ENCODE results near the gene TGFBR3. TPM values are rescaled to one million over a fixed set of nuclear protein-coding genes. Genes with fewer than 3 reads are reported as not detected.

TGFBR3 gene
- total RNA-seq, 2 experiments from 2014 or later, result 31.5 to 36.6 TPM

GRCh38 chr1:91746728-91747338 lies 139.1 kb downstream of the TGFBR3 start:
- DNase-seq, result no peak
- no peak overlapping the region for H3K27ac ChIP-seq (ENCODE audit: low read depth in 1 of 2, low read length in 2 of 2)
- POLR2A ChIA-PET, result no interaction called here
- peaks cover 15% of the 10 kb centered on the region for H3K36me3 Mint-ChIP-seq (ENCODE audit: low read depth)
- no peaks in the 10 kb centered on the region for H3K4me1 ChIP-seq (ENCODE audit: insufficient read depth, low read length)
- H3K4me3 ChIP-seq (ENCODE audit: low read length), result no peak overlapping the region
- no peaks in the 10 kb centered on the region for H3K27me3 Mint-ChIP-seq
- TF ChIP-seq CTCF (IDR thresholded peaks at IDR 0.05), result no peak
- no peak for ATAC-seq (ENCODE audit: poor library complexity)
- no peak overlapping the region for H3K4me3 Mint-ChIP-seq
- H3K36me3 ChIP-seq (ENCODE audit: insufficient read depth, low read length), result peaks cover 14% of the 10 kb centered on the region
- H3K9me3 Mint-ChIP-seq, result peaks cover 4% of the 10 kb centered on the region
- H3K27ac Mint-ChIP-seq, result no peak overlapping the region
- H3K9me3 ChIP-seq (ENCODE audit: control insufficient read depth in 1 of 2, insufficient read depth in 1 of 2, low read length in 2 of 2), result peaks cover 0 to 3% of the 10 kb centered on the region in 2 experiments
- no peaks in the 10 kb centered on the region for H3K27me3 ChIP-seq (ENCODE audit: control insufficient read depth in 1 of 2, insufficient read depth in 2 of 2, low read length in 2 of 2)
- no peaks in the 10 kb centered on the region for H3K4me1 Mint-ChIP-seq (ENCODE audit: low read depth)
- intact Hi-C loops (cut with DNase I, micrococcal nuclease), result no loop called here
- CTCF ChIA-PET, result interaction anchor here (0.6 kb wide), 1 partner anchor 114 kb away, joined by 3 read pairs; no protein-coding TSS in a partner anchor

DNA sequence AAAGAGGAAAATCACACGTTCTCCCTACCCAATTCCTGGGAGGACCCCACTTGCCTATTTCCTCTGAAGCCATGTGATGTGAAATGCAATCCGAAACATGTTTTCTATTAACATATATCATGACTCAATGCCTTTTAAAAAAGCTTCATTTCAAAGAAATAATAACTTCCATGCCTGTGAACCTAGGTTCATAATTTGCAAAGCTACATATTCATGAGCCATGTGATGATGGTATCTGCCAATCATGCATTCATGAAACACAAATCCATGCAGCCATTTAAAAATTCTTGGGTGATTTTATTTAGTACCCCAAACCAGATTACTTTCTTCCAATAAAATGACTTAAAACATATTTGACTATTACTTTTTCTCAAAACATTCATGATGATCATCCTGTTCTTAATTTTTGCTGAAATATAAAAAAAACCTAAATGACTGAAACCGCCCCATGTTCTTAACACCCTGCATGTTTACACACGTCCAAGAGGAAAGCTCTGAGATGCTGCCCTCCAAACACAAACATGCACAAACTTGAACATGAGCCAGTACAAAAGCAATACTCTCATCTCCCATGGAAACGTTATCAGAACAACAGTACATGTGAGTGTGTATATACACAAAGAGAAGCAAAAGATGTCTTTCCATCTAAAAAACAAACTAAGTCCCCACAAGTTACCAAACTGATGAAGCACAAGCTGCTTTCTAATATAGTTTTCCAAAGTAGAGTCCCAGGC lies 140.1 kb downstream of the TGFBR3 start:
- peaks cover 22% of the 10 kb centered on the region for H3K36me3 Mint-ChIP-seq (ENCODE audit: low read depth)
- intact Hi-C loops (cut with DNase I, micrococcal nuclease), result no loop called here
- CTCF ChIA-PET, result interaction anchor here (0.6 kb wide), 1 partner anchor 115 kb away, joined by 3 read pairs; no protein-coding TSS in a partner anchor
- peaks cover 0 to 3% of the 10 kb centered on the region in 2 experiments for H3K9me3 ChIP-seq (ENCODE audit: control insufficient read depth in 1 of 2, insufficient read depth in 1 of 2, low read length in 2 of 2)
- no peaks in the 10 kb centered on the region for H3K4me1 ChIP-seq (ENCODE audit: insufficient read depth, low read length)
- H3K27me3 Mint-ChIP-seq, result no peaks in the 10 kb centered on the region
- H3K27me3 ChIP-seq (ENCODE audit: control insufficient read depth in 1 of 2, insufficient read depth in 2 of 2, low read length in 2 of 2), result no peaks in the 10 kb centered on the region
- POLR2A ChIA-PET, result no interaction called here
- H3K4me3 Mint-ChIP-seq, result no peak overlapping the region
- TF ChIP-seq CTCF (IDR thresholded peaks at IDR 0.05), result no peak
- H3K9me3 Mint-ChIP-seq, result peaks cover 4% of the 10 kb centered on the region
- no peaks in the 10 kb centered on the region for H3K4me1 Mint-ChIP-seq (ENCODE audit: low read depth)
- H3K36me3 ChIP-seq (ENCODE audit: insufficient read depth, low read length), result peaks cover 14% of the 10 kb centered on the region
- no peak overlapping the region for H3K27ac Mint-ChIP-seq
- H3K27ac ChIP-seq (ENCODE audit: low read depth in 1 of 2, low read length in 2 of 2), result no peak overlapping the region
- no peak overlapping the region for H3K4me3 ChIP-seq (ENCODE audit: low read length)
- no peak for DNase-seq
- ATAC-seq (ENCODE audit: poor library complexity), result no peak

DNA sequence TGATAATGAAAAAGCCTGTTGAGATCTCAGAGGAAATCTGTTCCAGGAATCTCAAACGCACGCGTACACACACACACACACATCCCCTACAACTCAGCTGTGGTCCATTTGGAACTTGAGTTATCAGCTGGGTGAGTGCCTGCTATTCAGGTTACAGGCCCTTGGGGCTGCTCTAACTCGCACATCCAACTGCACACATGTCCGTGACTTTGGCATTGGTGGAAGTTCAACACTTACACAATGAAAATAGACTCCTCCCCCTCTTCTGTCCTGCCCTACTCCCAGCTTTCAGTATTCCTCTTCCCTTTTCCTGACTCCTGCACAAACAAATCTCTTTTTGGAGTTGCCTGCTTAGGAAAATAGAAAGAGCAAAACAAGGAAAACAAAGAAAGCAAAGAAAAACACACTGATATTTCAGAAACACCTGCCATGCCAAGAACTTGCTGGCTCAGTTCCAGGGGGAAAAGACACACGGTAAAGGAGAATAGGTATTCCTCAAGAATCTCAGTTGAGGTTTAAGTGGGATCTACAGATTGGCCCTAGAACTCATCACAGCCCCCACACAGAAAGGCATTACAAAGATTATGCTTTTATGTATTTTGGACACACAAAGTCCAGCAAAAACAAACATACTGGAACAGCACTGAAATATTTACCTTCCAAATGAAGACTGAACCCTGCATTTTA lies 140.9 kb downstream of the TGFBR3 start:
- Mint-ChIP-seq H3K4me1 (ENCODE audit: low read depth) (no peaks in the 10 kb centered on the region), H3K27me3 (no peaks in the 10 kb centered on the region), H3K27ac (no peak overlapping the region), H3K4me3 (no peak overlapping the region), H3K9me3 (peaks cover 4% of the 10 kb centered on the region), H3K36me3 (ENCODE audit: low read depth) (peaks cover 26% of the 10 kb centered on the region)
- ChIA-PET POLR2A (no interaction called here), CTCF (no interaction called here)
- TF ChIP-seq CTCF (IDR thresholded peaks at IDR 0.05), result no peak
- H3K27me3 ChIP-seq (ENCODE audit: control insufficient read depth in 1 of 2, insufficient read depth in 2 of 2, low read length in 2 of 2), result no peaks in the 10 kb centered on the region
- peaks cover 0 to 3% of the 10 kb centered on the region in 2 experiments for H3K9me3 ChIP-seq (ENCODE audit: control insufficient read depth in 1 of 2, insufficient read depth in 1 of 2, low read length in 2 of 2)
- ATAC-seq (ENCODE audit: poor library complexity), result no peak
- no peaks in the 10 kb centered on the region for H3K4me1 ChIP-seq (ENCODE audit: insufficient read depth, low read length)
- intact Hi-C loops (cut with DNase I, micrococcal nuclease), result no loop called here
- H3K27ac ChIP-seq (ENCODE audit: low read depth in 1 of 2, low read length in 2 of 2), result no peak overlapping the region
- no peak for DNase-seq
- no peak overlapping the region for H3K4me3 ChIP-seq (ENCODE audit: low read length)
- peaks cover 14% of the 10 kb centered on the region for H3K36me3 ChIP-seq (ENCODE audit: insufficient read depth, low read length)
